ENCODE results near the gene UGT1A9. TPM values are rescaled to one million over a fixed set of nuclear protein-coding genes. Genes with fewer than 3 reads are reported as not detected.

UGT1A9 gene
- total and polyA plus RNA-seq, 2 donors (not counting 1 experiment from before 2014, with no cell fraction given): not detected

DNA sequence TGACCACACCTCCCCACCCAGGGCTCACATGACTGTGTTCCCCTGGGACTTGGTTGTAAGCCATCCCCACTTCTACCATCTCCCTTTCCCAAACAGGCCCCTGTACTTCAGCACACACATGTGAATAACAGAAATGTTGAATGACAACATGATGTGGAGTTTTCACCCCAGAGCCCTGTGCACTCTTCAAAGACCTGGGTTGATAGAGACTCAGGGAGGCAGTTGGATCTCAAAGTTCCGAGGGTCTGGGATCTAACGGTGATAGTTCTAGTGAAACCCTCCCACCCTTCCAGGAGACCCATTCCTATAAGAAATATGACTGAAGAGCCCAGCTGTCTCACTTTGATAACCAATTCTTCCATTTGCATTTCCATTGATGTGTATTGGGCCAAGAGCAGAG lies 106.3 kb downstream of the UGT1A9 start, which contains the start of gene MROH2A:
TSS of gene MROH2A (plus strand) at position 301 of the 400 bp plus-strand sequence. CDS start 1,029 bp downstream, outside the sequence.
- no peaks in the 10 kb centered on the region for H3K27me3 ChIP-seq (ENCODE audit: control insufficient read depth, insufficient read depth, low read length)
- TF ChIP-seq EZH2 (IDR thresholded peaks at IDR 0.05; ENCODE audit: low read length, missing control alignments): no peak
- no peak for TF ChIP-seq CTCF (conservative IDR thresholded peaks at IDR 0.05 in 1 of 2, IDR thresholded peaks at IDR 0.05 in 1 of 2; ENCODE audit: low read depth in 1 of 2, low read length in 2 of 2)
- H3K9ac ChIP-seq (ENCODE audit: insufficient read depth, low read length): no peak within 1 kb of the TSS
- H2AFZ ChIP-seq (ENCODE audit: low read length): no peak within 1 kb of the TSS
- H3K4me2 ChIP-seq (ENCODE audit: extremely low read depth, insufficient read depth, low read length): no peak within 1 kb of the TSS
- no peaks in the 10 kb centered on the region for H3K4me1 ChIP-seq (ENCODE audit: control insufficient read depth, extremely low read depth, insufficient read depth, low read length)
- H4K20me1 ChIP-seq (ENCODE audit: control insufficient read depth, extremely low read depth, insufficient read depth, low read length): no peaks in the 10 kb centered on the region
- no peak for DNase-seq (ENCODE audit: low read depth in 2 of 2)
- no peaks in the 10 kb centered on the region for H3K79me2 ChIP-seq (ENCODE audit: control insufficient read depth, insufficient read depth, low read length)
- no peaks in the 10 kb centered on the region for H3K9me3 ChIP-seq (ENCODE audit: control insufficient read depth, insufficient read depth, low read depth, low read length)
- no peak within 1 kb of the TSS for H3K27ac ChIP-seq (ENCODE audit: insufficient read depth, low read length)
- H3K36me3 ChIP-seq (ENCODE audit: control insufficient read depth, insufficient read depth, low read length): no peaks in the 10 kb centered on the region
- H3K4me3 ChIP-seq (replicated peaks in 1 of 4; ENCODE audit: control extremely low read depth in 1 of 4, insufficient read depth in 1 of 4, low read depth in 3 of 4, low read length in 4 of 4): no peak within 1 kb of the TSS

GRCh38 chr2:233779722-233780121 lies 108.0 kb downstream of the UGT1A9 start:
- Histone ChIP-seq H3K4me1 (ENCODE audit: control insufficient read depth, extremely low read depth, insufficient read depth, low read length) (no peaks in the 10 kb centered on the region), H3K9me3 (ENCODE audit: control insufficient read depth, insufficient read depth, low read depth, low read length) (no peaks in the 10 kb centered on the region), H3K4me2 (ENCODE audit: extremely low read depth, insufficient read depth, low read length) (no peak overlapping the region), H3K79me2 (ENCODE audit: control insufficient read depth, insufficient read depth, low read length) (no peaks in the 10 kb centered on the region), H3K27me3 (ENCODE audit: control insufficient read depth, insufficient read depth, low read length) (no peaks in the 10 kb centered on the region), H4K20me1 (ENCODE audit: control insufficient read depth, extremely low read depth, insufficient read depth, low read length) (no peaks in the 10 kb centered on the region), H3K9ac (ENCODE audit: insufficient read depth, low read length) (no peak overlapping the region), H2AFZ (ENCODE audit: low read length) (no peak overlapping the region), H3K36me3 (ENCODE audit: control insufficient read depth, insufficient read depth, low read length) (no peaks in the 10 kb centered on the region), H3K27ac (ENCODE audit: insufficient read depth, low read length) (no peak overlapping the region), H3K4me3 (replicated peaks in 1 of 4; ENCODE audit: control extremely low read depth in 1 of 4, insufficient read depth in 1 of 4, low read depth in 3 of 4, low read length in 4 of 4) (no peak overlapping the region)
- DNase-seq (ENCODE audit: low read depth in 2 of 2): no peak
- TF ChIP-seq EZH2 (IDR thresholded peaks at IDR 0.05; ENCODE audit: low read length, missing control alignments): no peak
- TF ChIP-seq CTCF (conservative IDR thresholded peaks at IDR 0.05 in 1 of 2, IDR thresholded peaks at IDR 0.05 in 1 of 2; ENCODE audit: low read depth in 1 of 2, low read length in 2 of 2): no peak

DNA sequence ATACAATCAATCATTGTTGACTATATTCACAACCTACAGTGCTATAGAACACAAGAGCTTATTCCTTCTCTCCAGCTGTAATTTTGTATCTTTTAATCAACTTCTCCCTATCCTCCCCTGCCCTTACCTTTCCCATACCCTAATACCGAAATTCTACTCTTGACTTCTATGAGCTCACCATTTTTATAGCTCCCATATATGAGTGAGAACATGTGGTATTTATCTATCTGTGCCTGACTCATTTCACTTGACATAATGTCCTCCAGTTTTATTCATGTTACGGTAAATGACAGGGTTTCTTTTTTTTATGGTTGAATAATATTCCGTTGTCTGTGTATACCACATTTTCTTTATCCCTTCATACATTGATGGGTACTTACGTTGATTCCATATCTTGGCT lies 109.1 kb downstream of the UGT1A9 start:
- no peaks in the 10 kb centered on the region for H3K27me3 ChIP-seq (ENCODE audit: control insufficient read depth, insufficient read depth, low read length)

More for the DNA sequence above, 109.1 kb downstream of the UGT1A9 start:
- DNase-seq (ENCODE audit: low read depth in 2 of 2): no peak
- no peaks in the 10 kb centered on the region for H3K36me3 ChIP-seq (ENCODE audit: control insufficient read depth, insufficient read depth, low read length)
- no peaks in the 10 kb centered on the region for H3K4me1 ChIP-seq (ENCODE audit: control insufficient read depth, extremely low read depth, insufficient read depth, low read length)
- H3K9ac ChIP-seq (ENCODE audit: insufficient read depth, low read length): no peak overlapping the region
- H3K79me2 ChIP-seq (ENCODE audit: control insufficient read depth, insufficient read depth, low read length): no peaks in the 10 kb centered on the region
- H3K27ac ChIP-seq (ENCODE audit: insufficient read depth, low read length): no peak overlapping the region
- no peaks in the 10 kb centered on the region for H3K9me3 ChIP-seq (ENCODE audit: control insufficient read depth, insufficient read depth, low read depth, low read length)
- H3K4me3 ChIP-seq (replicated peaks in 1 of 4; ENCODE audit: control extremely low read depth in 1 of 4, insufficient read depth in 1 of 4, low read depth in 3 of 4, low read length in 4 of 4): no peak overlapping the region
- no peak overlapping the region for H3K4me2 ChIP-seq (ENCODE audit: extremely low read depth, insufficient read depth, low read length)
- H2AFZ ChIP-seq (ENCODE audit: low read length): no peak overlapping the region
- H4K20me1 ChIP-seq (ENCODE audit: control insufficient read depth, extremely low read depth, insufficient read depth, low read length): no peaks in the 10 kb centered on the region
- TF ChIP-seq EZH2 (IDR thresholded peaks at IDR 0.05; ENCODE audit: low read length, missing control alignments): no peak
- no peak for TF ChIP-seq CTCF (conservative IDR thresholded peaks at IDR 0.05 in 1 of 2, IDR thresholded peaks at IDR 0.05 in 1 of 2; ENCODE audit: low read depth in 1 of 2, low read length in 2 of 2)

Measured in fibroblast of lung (primary cell).